AG20443 (cell line): ENCODE results near the gene PLCB1.

Source experiments
- DNase-seq: peaks from one replicate; pipeline ENCODE4 v3.0.0; 2012; ENCODE audit warnings: low spot score, mixed read lengths

PLCB1 gene

GRCh38 chr20:8443464-8444072 lies 311.5 kb downstream of the PLCB1 start:
- DNase-seq, result no peak

GRCh38 chr20:8447262-8448120 lies 315.4 kb downstream of the PLCB1 start:
- no peak for DNase-seq

DNA sequence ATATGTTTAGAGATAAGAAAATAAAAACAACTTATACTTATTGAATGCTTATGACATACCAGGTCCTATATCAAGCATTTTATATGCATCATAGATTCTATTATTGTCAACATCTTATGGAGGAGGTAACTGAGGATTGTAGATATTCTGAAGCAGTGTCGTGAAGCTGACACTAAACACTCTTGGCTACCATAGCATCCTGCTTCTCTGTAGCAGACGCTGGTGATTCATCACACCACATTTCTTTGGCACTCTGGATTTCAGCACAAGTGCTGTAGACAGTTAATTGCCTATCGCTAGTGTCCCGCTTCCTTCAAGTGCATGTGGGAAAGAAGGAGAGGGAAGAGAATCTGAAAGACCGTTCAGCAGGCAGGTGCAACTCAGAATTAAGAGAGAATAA lies 317.1 kb downstream of the PLCB1 start:
- DNase-seq, result peak; percentile 27

GRCh38 chr20:8454137-8454712 lies 322.2 kb downstream of the PLCB1 start:
- peak; percentile 89 for DNase-seq

GRCh38 chr20:8456765-8457164 lies 324.7 kb downstream of the PLCB1 start:
- no peak for DNase-seq

DNA sequence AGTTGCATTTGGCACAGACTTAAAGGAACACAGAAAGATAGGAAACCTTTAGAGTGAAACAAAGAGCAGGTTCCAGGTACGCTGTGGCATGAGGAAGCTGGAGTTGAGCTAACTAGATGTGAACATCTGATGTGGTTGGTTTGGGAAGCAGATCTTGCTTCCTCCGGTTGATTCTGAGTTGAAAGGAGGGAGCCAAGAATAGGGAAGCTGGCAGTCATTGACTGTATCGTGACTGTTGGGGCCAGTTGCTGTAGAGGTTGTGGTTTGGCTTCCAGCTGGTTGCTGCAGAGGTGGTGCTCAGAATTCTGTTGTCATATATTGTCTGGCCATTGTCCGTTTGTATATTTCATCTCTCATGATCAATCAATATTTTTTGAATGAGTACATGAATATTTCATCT lies 325.9 kb downstream of the PLCB1 start:
- no peak for DNase-seq

DNA sequence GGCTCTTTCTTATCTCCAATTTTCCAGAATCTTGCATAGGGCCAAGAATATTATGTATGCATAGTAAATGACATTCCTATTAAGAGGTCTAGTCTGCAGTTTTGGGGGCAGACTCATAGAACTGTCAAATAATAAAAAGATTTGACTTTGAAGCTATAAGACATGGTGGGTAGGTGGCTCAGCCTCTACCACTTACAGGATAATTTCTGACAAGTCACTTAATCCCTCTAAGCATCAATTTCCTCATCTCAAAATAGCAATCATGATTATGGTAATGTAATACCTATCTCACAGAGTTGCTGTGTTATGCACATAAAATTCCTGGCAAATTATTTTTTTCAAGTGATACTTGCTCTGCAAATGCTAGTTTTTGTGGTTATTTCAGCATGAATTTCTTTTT lies 329.1 kb downstream of the PLCB1 start:
- no peak for DNase-seq

GRCh38 chr20:8464368-8464767 lies 332.3 kb downstream of the PLCB1 start:
- DNase-seq, result no peak

GRCh38 chr20:8466781-8467180 lies 334.7 kb downstream of the PLCB1 start:
- DNase-seq, result peak; percentile 11

- no peak for DNase-seq
Measured at GRCh38 chr20:8470156-8470555, 338.1 kb downstream of the PLCB1 start.

GRCh38 chr20:8471465-8471864 lies 339.4 kb downstream of the PLCB1 start:
- no peak for DNase-seq

DNA sequence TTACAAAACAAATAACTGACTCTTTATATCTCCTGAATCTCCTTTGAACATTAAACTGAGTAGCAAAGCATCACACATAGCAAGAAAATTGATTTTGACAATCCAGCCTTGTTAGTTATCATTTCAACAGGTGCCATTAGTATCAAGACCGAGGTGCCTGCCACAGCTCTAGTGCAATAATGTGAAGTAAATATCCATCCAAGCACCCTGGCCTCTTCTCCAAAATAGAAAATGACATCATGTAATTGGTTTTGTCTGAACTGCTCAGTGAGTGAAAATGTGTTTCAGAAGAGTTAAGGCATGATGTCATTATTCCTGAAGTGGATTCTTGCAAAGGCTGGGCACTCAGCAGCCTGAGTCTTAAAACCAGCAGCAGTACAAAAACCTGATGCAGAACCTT lies 341.4 kb downstream of the PLCB1 start:
- peak; percentile 40 for DNase-seq

DNA sequence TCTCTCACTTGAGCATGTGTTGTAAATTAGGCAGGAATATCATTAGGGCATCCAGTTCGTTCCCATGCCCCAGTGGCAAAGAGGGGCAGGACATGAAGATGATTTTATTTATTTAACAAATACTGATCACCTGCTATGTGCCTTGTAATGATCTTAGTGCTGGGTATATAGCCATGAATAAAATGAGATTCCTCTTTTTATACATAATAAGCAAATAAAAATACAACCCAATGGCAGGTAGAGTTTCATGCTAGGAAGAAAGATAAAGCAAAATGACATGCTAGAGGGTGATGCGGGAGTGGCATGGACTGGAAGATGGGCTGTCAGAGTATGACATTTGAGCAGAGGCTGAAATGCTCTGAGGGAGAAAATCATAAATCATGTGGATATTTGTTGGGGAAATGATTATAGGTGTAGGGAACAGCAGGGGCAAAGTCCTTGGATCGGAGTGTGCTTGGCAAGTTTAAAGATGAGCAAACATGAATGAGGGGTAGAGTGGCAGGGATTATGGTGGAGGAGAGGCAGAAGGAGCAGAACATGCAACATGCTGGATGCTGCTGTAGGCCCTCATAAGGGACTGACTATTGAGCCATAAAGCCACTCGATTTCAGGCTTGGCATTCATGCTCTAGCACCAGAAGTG lies 342.1 kb downstream of the PLCB1 start:
- no peak for DNase-seq

- no peak for DNase-seq
Measured at GRCh38 chr20:8476021-8476420, 344.0 kb downstream of the PLCB1 start.

- DNase-seq, result no peak
Measured at GRCh38 chr20:8480597-8480996, 348.5 kb downstream of the PLCB1 start.

- no peak for DNase-seq
Measured at GRCh38 chr20:8487696-8488095, 355.6 kb downstream of the PLCB1 start.

GRCh38 chr20:8489094-8489883 lies 357.2 kb downstream of the PLCB1 start:
- DNase-seq, result no peak

GRCh38 chr20:8490076-8490830 lies 358.2 kb downstream of the PLCB1 start:
- no peak for DNase-seq

- DNase-seq, result no peak
Measured at GRCh38 chr20:8492173-8492572, 360.1 kb downstream of the PLCB1 start.

DNA sequence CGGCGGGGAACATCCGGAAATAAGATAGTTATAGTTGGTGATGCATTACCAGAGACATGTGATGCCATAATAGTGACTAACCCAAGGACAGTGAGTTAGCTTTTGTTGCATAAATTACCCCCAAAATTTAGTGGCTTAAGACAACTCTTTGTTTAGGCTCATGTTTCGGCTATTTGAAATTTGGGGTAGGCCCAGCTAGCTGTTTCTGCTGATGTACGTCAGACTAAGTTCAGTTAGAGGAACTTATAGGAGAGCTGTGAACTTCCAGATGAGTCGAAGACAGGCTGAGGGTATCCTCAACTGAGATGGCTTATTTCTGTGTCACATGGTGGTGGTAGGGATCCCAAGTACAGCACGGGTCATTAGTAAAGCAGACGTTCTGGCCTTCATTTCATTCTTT lies 366.5 kb downstream of the PLCB1 start:
- no peak for DNase-seq

DNA sequence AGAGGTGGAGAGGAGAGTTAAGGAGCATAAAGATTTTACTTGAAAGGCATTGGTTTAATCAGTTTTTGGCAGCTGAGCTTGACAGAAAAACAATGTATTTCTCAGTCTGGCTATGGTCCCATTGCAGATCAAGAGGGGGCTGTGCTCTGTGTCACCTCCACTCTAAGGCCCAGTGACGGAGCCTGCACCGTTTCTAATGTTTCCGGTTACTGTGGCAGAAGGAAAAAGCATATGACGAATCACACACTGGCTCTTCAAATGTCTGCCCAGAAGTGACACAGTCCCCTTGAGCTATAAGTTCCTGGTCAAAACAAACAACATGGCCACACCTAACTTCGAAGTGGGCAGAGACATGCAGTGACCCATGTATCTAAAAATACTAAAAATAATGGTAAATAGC lies 372.0 kb downstream of the PLCB1 start:
- no peak for DNase-seq
